K562 (cell line): Measurements from ENCODE around the gene ABR. TPM values are rescaled to one million over a fixed set of nuclear protein-coding genes. Genes with fewer than 3 reads are reported as not detected.

Experiments
- ATAC-seq: fragments of 200-7000 bp; cut with Tn5 transposase; 3 replicates; pipeline ENCODE4 v1.9.1; 2020; ENCODE audit warnings: moderate library complexity
- BruUV-seq: library from RNA; stranded (reverse); fragments of 400-500 nt; replicated peaks from 2 replicates; lab custom pipeline; 2021; lab: Mats Ljungman, UMichigan
- CTCF ChIA-PET: fragments of 300-600 bp; formaldehyde crosslinking; extraction: SDS; loops from one replicate; lab custom pipeline; 2021; ENCODE audit warnings: low intra/inter-chr PET ratio; lab: Yijun Ruan, JAX
- POLR2A ChIA-PET: fragments of 300-600, 350-650 bp; sonication (Branson Sonifier 250); formaldehyde crosslinking; extraction: SDS; loops from one replicate; lab custom pipeline; 2021; ENCODE audit warnings: antibody characterized with exemption, inconsistent platforms; lab: Yijun Ruan, JAX
- DNase-seq, 4 experiments: peaks; one replicate each; pipeline versions ENCODE4 v3.0.0 to v3.0.0-alpha.2; 2011 to 2018; ENCODE audit warnings: low spot score in 3 of 4, mixed read lengths in 3 of 4; ENCODE audit errors: extremely low read depth in 1 of 4
- FAIRE-seq: peaks from 2 replicates; lab custom pipeline; 2011; peaks lifted over from hg19 to GRCh38; lab: Jason Lieb, UNC
- H2AFZ ChIP-seq: 2 replicates; pipeline ENCODE4 v1.6.0; 2011; ENCODE audit warnings: low read depth, low read length, control low read depth, inconsistent platforms
- H3K27ac ChIP-seq: fragments of 200-600 bp; 3 replicates; pipeline ENCODE4 v1.8.0; 2011; ENCODE audit warnings: low read depth, mild to moderate bottlenecking, control low read depth, inconsistent platforms, low read length, moderate library complexity, mixed read lengths; ENCODE audit errors: extremely low read depth
- H3K27me3 ChIP-seq, 2 experiments: fragments of 300-600 bp in 1 of 2; 2 replicates in 1 of 2; 3 replicates in 1 of 2; pipeline versions ENCODE4 v1.6.0 to v1.8.0; 2011; ENCODE audit warnings: inconsistent platforms in 2 of 2, low read length in 2 of 2, mild to moderate bottlenecking in 1 of 2, mixed read lengths in 1 of 2, moderate library complexity in 1 of 2; ENCODE audit not compliant: control insufficient read depth in 2 of 2, insufficient read depth in 2 of 2
- H3K36me3 ChIP-seq: fragments of 300-600 bp; 3 replicates; pipeline ENCODE4 v1.8.0; 2011; ENCODE audit warnings: mild to moderate bottlenecking, low read length, inconsistent platforms; ENCODE audit not compliant: control insufficient read depth, insufficient read depth
- H3K4me1 ChIP-seq, 2 experiments: fragments of 200-600 bp in 1 of 2; replicated peaks in 1 of 2; 2 replicates in 1 of 2; 3 replicates in 1 of 2; pipeline versions ENCODE4 v1.5.1 to v1.8.0; 2011; ENCODE audit warnings: inconsistent platforms in 2 of 2, low read length in 2 of 2, mild to moderate bottlenecking in 1 of 2, mixed read lengths in 1 of 2, moderate library complexity in 1 of 2; ENCODE audit not compliant: control insufficient read depth in 2 of 2, insufficient read depth in 2 of 2
- H3K4me2 ChIP-seq: 2 replicates; pipeline ENCODE4 v1.6.1; 2011; ENCODE audit warnings: low read length, control low read depth, inconsistent platforms, mixed read lengths; ENCODE audit not compliant: insufficient read depth
- H3K4me3 ChIP-seq: fragments of 200-600 bp; sonication (generic), shearing (Covaris generic); 2 replicates; pipeline ENCODE4 v1.5.1; 2016; ENCODE audit warnings: control low read depth, inconsistent platforms
- H3K79me2 ChIP-seq: fragments of 200-600 bp; 3 replicates; pipeline ENCODE4 v1.8.0; 2011; ENCODE audit warnings: low read length, inconsistent platforms; ENCODE audit not compliant: control insufficient read depth, insufficient read depth
- H3K9ac ChIP-seq, 2 experiments: 2 replicates each; pipeline versions ENCODE4 v1.6.0 to v1.6.1; 2011; ENCODE audit warnings: low read depth in 2 of 2, low read length in 2 of 2, control low read depth in 1 of 2, inconsistent platforms in 1 of 2, mild to moderate bottlenecking in 1 of 2, mixed read lengths in 1 of 2; ENCODE audit not compliant: insufficient read depth in 1 of 2
- H3K9me1 ChIP-seq: one replicate; pipeline ENCODE4 v1.6.0; 2011; ENCODE audit warnings: inconsistent platforms, mild to moderate bottlenecking, low read length, moderate library complexity; ENCODE audit not compliant: control insufficient read depth, insufficient read depth
- H3K9me3 ChIP-seq: replicated peaks from 2 replicates; pipeline ENCODE4 v1.5.1; 2011; ENCODE audit warnings: low read depth, low read length, inconsistent platforms; ENCODE audit not compliant: control insufficient read depth, insufficient read depth
- H4K20me1 ChIP-seq: replicated peaks from 2 replicates; pipeline ENCODE4 v1.6.1; 2011; ENCODE audit warnings: low read length, inconsistent platforms, mixed read lengths; ENCODE audit not compliant: control insufficient read depth, insufficient read depth
- BACH1 ChIP-seq: fragments of 200-800 bp; sonication (Bioruptor generic); IDR thresholded peaks from 2 replicates; pipeline ENCODE4 v1.6.1; 2016; ENCODE audit warnings: missing genetic modification characterization, missing compliant biosample characterization
- ELK1 ChIP-seq: sonication (generic); formaldehyde crosslinking; IDR thresholded peaks from 2 replicates; pipeline ENCODE4 v1.8.1; 2022; ENCODE audit warnings: missing genetic modification reagents
- FOXA1 ChIP-seq: fragments of 450-650 bp; IDR thresholded peaks from 2 replicates; pipeline ENCODE4 v1.6.1; 2016; ENCODE audit warnings: mild to moderate bottlenecking, borderline replicate concordance
- HCFC1 ChIP-seq: IDR thresholded peaks from 2 replicates; pipeline ENCODE4 v1.6.1; 2012; ENCODE audit warnings: low read depth, low read length, improper control_type of control experiment
- HMBOX1 ChIP-seq: sonication (generic); IDR thresholded peaks from 2 replicates; pipeline ENCODE4 v1.6.1; 2016
- NFRKB ChIP-seq: fragments of 450-650 bp; IDR thresholded peaks from 2 replicates; pipeline ENCODE4 v1.6.1; 2016; ENCODE audit warnings: low read depth
- PHB2 ChIP-seq: fragments of 450-650 bp; IDR thresholded peaks from 2 replicates; pipeline ENCODE4 v1.6.1; 2017; ENCODE audit warnings: low read depth
- PHF20 ChIP-seq: fragments of 450-650 bp; IDR thresholded peaks from 2 replicates; pipeline ENCODE4 v1.6.1; 2018; ENCODE audit not compliant: partially characterized antibody
- RAD21 ChIP-seq, 2 experiments: fragments of 250-450 bp in 1 of 2; fragments of 450-650 bp in 1 of 2; sonication (Bioruptor Pico) in 1 of 2; formaldehyde crosslinking in 1 of 2; IDR thresholded peaks in 1 of 2; conservative IDR thresholded peaks in 1 of 2; 2 replicates each; pipeline versions ENCODE4 v1.4.0 to v1.8.0; 2020 to 2022; ENCODE audit warnings: mild to moderate bottlenecking in 2 of 2, moderate library complexity in 1 of 2
- SREBF2 ChIP-seq: sonication (generic); formaldehyde crosslinking; IDR thresholded peaks from 2 replicates; pipeline ENCODE4 v1.4.0; 2020; ENCODE audit warnings: mild to moderate bottlenecking, missing genetic modification reagents
- TCF7 ChIP-seq: sonication (generic); IDR thresholded peaks from 2 replicates; pipeline ENCODE4 v1.6.1; 2016; ENCODE audit warnings: antibody characterized with exemption, borderline replicate concordance
- TEAD4 ChIP-seq, 2 experiments: sonication (generic) in 1 of 2; formaldehyde crosslinking in 1 of 2; IDR thresholded peaks; 2 replicates each; pipeline versions ENCODE4 v1.6.1 to v1.8.0; 2012 to 2022; ENCODE audit warnings: borderline replicate concordance in 1 of 2, inconsistent platforms in 1 of 2, low read length in 1 of 2, mild to moderate bottlenecking in 1 of 2, missing genetic modification reagents in 1 of 2
- ZNF280A ChIP-seq: fragments of 450-650 bp; IDR thresholded peaks from 2 replicates; pipeline ENCODE4 v1.6.1; 2018; ENCODE audit warnings: mild to moderate bottlenecking, low read depth; ENCODE audit not compliant: partially characterized antibody
- ZNF449 ChIP-seq: fragments of 250-450 bp; sonication (Bioruptor Pico); IDR thresholded peaks from 2 replicates; pipeline ENCODE4 v1.8.0; 2022; ENCODE audit warnings: moderate library complexity, mild to moderate bottlenecking, inconsistent platforms
- WGBS: fragments of 100-300 bp; shearing (Covaris generic); methylation state at CpG from one replicate; pipeline ENCODE4 v1.1.6; 2016; ENCODE audit warnings: low coverage, mixed read lengths; ENCODE audit not compliant: insufficient coverage; ENCODE audit errors: missing lambda C conversion rate; 5-methylcytosine and 5-hydroxymethylcytosine counted together
- in situ Hi-C: fragments of 300-500 bp; cut with MboI; formaldehyde crosslinking; loops from 4 replicates; pipeline ENCODE4 v1.15.0; 2018; ENCODE audit warnings: inconsistent platforms, mixed read lengths
- intact Hi-C: fragments of 100-400 bp; cut with micrococcal nuclease; formaldehyde crosslinking; loops from 2 replicates; pipeline ENCODE4 v1.14.2; 2022
- polyA plus RNA-seq, 8 experiments: library from polyadenylated mRNA; depleted of rRNA in 4 of 8; stranded (reverse) in 5 of 8; unstranded in 3 of 8; fragments of >200 nt; fragmentation: Nextera tagmentation in 2 of 8; fragmentation: Illumina TruSeq in 1 of 8; extraction: Ambion mirVana in 2 of 8; extraction: Trizol in 1 of 8; gene quantifications; 2 replicates each; pipeline versions ENCODE4 v1.2.1 to v1.2.3, GENCODE V29; 2011 to 2014; ENCODE audit warnings: inconsistent platforms in 1 of 8, missing spikeins in 1 of 8
- total RNA-seq, 7 experiments: library from RNA; depleted of rRNA in 6 of 7; stranded (reverse); fragments of >200 nt in 6 of 7; fragmentation: Illumina TruSeq in 2 of 7; extraction: Trizol in 2 of 7; gene quantifications; 2 replicates each; pipeline versions ENCODE4 v1.2.1 to v1.2.3, GENCODE V29; 2011 to 2021; ENCODE audit warnings: low replicate concordance in 1 of 7

ABR gene
- total and polyA plus RNA-seq, 9 of the 15 experiments (the other 6 are each of a cell fraction or from before 2014, with no cell fraction given) = 0.07 to 1.6 (median 0.37) TPM; not detected in 1

- DNase-seq (no peak), FAIRE-seq (no peak), ATAC-seq (no peak)
- Histone ChIP-seq H3K9ac (no peak overlapping the region), H3K4me1 (peaks cover 0 to 3% of the 10 kb centered on the region in 2 experiments; a peak in 1 of 5 replicates), H4K20me1 (no peaks in the 10 kb centered on the region; the same call in 1 of the 2 replicates), H3K4me3 (no peak overlapping the region), H2AFZ (no peak overlapping the region), H3K36me3 (no peaks in the 10 kb centered on the region), H3K9me1 (no peaks in the 10 kb centered on the region), H3K27ac (no peak overlapping the region), H3K9me3 (no peaks in the 10 kb centered on the region), H3K4me2 (no peak overlapping the region), H3K27me3 (peaks cover 6 to 62% of the 10 kb centered on the region in 2 experiments), H3K79me2 (no peaks in the 10 kb centered on the region)
- intact Hi-C loops = no loop called here
- 0% methylated on average over 14 of the region's 16 CpGs for WGBS
- BruUV-seq = no TSS peak
- in situ Hi-C loops = no loop called here
- ChIA-PET CTCF (no interaction called here), POLR2A (interaction anchor here (0.6 kb wide), 2 partner anchors 8 to 12 kb away, joined by 3 read pairs; no protein-coding TSS in a partner anchor)
- TF ChIP-seq TCF7 (no peak), SREBF2 (CRISPR knock-in tag) (no peak), HMBOX1 (no peak), TEAD4 (IDR thresholded peaks at IDR 0.05; ENCODE audit: low read length) (no peak), TEAD4 (CRISPR knock-in tag; IDR thresholded peaks at IDR 0.05; ENCODE audit: borderline replicate concordance) (no peak), HCFC1 (no peak), PHB2 (no peak), BACH1 (tag) (no peak), NFRKB (no peak), RAD21 (CRISPR knock-in tag; conservative IDR thresholded peaks at IDR 0.05 in 1 of 2, IDR thresholded peaks at IDR 0.05 in 1 of 2) (no peak), PHF20 (no peak), ZNF280A (no peak), FOXA1 (no peak), ZNF449 (CRISPR knock-in tag) (no peak), ELK1 (CRISPR knock-in tag) (no peak)
Measured at GRCh38 chr17:1162116-1162855, 17.5 kb downstream of the ABR start.
